Gastrocnemius medialis (tissue), 4 donors: ENCODE data around the gene PGLYRP3. TPM values are rescaled to one million over a fixed set of nuclear protein-coding genes. Genes with fewer than 3 reads are reported as not detected.

Experiments
- ATAC-seq, 2 donors: fragments of 150-250 bp; one replicate each; pipeline ENCODE4 v1.9.1; 2016
- DNase-seq, 2 donors: peaks; one replicate each; pipeline ENCODE4 v3.0.0-alpha.2; 2019
- H3K27ac ChIP-seq, 4 donors: fragments of 200-600 bp; sonication (generic); 1 replicate in 1 of 4; 2 replicates in 3 of 4; pipeline ENCODE4 v1.5.1; 2016 to 2018; ENCODE audit warnings: mild to moderate bottlenecking in 2 of 4, moderate library complexity in 1 of 4
- H3K27me3 ChIP-seq, 3 donors: fragments of 200-600 bp; sonication (generic) in 2 of 3; 1 replicate in 1 of 3; 2 replicates in 2 of 3; pipeline versions ENCODE4 v1.5.1 to v1.6.0; 2016 to 2019; ENCODE audit warnings: mild to moderate bottlenecking in 1 of 3, moderate library complexity in 1 of 3
- H3K36me3 ChIP-seq, 2 donors: fragments of 200-600 bp; sonication (generic) in 1 of 2; one replicate each; pipeline ENCODE4 v1.5.1; 2017 to 2018
- H3K4me1 ChIP-seq, 2 donors: fragments of 200-600 bp; sonication (generic) in 1 of 2; one replicate each; pipeline ENCODE4 v1.5.1; 2016 to 2017; ENCODE audit warnings: mild to moderate bottlenecking in 2 of 2
- H3K4me3 ChIP-seq, 4 donors: fragments of 200-600 bp; sonication (generic) in 3 of 4; 1 replicate in 1 of 4; 2 replicates in 3 of 4; pipeline ENCODE4 v1.5.1; 2016 to 2019; ENCODE audit warnings: mild to moderate bottlenecking in 2 of 4
- H3K9me3 ChIP-seq, 3 donors: fragments of 200-600 bp; sonication (generic) in 2 of 3; 1 replicate in 1 of 3; 2 replicates in 2 of 3; pipeline ENCODE4 v1.5.1; 2016 to 2019
- CTCF ChIP-seq, 5 experiments: fragments of 450-650 bp in 3 of 5; fragments of 200-600 bp in 2 of 5; sonication (generic) in 2 of 5; IDR thresholded peaks in 4 of 5; conservative IDR thresholded peaks in 1 of 5; 1 replicate in 4 of 5; 2 replicates in 1 of 5; pipeline ENCODE4 v1.5.1; 2016 to 2019; ENCODE audit warnings: antibody characterized with exemption in 5 of 5, mild to moderate bottlenecking in 3 of 5, moderate library complexity in 3 of 5
- POLR2A ChIP-seq, 2 donors: fragments of 450-650 bp; IDR thresholded peaks; one replicate each; pipeline ENCODE4 v1.6.1; 2017; ENCODE audit warnings: antibody characterized with exemption in 2 of 2, mild to moderate bottlenecking in 2 of 2, moderate library complexity in 2 of 2
- in situ Hi-C, 4 donors: fragments of 200-750 bp; cut with MboI; loops; one replicate each; pipeline versions ENCODE4 v1.15.0 to v1.8.0; 2017; ENCODE audit warnings: low sequenced_read_pairs in 4 of 4
- intact Hi-C: fragments of 100-400 bp; cut with DNase I; formaldehyde crosslinking; loops from one replicate; pipeline ENCODE4 v1.15.1; 2023; ENCODE audit warnings: low total_unique reads
- total RNA-seq, 4 donors: library from RNA; depleted of rRNA; stranded (reverse); fragments of >200 nt; gene quantifications; one replicate each; pipeline versions ENCODE4 v1.1.0 to v1.2.3, GENCODE V29; 2016

PGLYRP3 gene
- total RNA-seq, 4 donors from 2014 or later, result not detected

DNA sequence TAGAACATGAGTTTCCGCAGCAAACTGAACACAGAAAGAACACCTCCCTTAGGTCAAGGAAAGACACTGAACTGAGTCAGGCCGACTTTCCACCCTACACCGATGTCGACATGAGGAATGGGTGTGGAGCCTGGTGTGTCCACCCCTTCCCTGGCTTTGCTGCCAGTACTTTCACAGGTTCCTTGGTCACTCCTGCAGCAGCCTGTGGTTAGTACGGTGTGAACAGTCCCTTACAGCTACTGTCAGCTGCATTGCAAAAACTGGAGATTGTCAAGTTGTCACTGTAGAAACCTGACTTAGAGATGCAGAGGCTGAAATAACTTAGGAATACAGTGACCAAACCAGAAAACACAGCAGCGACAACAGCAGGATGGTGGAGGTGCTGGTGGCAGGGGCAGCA lies 7.1 kb downstream of the PGLYRP3 start:
- in situ Hi-C loops (no loop called here), intact Hi-C loops (no loop called here)
- Histone ChIP-seq H3K9me3 (no peaks in the 10 kb centered on the region), H3K36me3 (no peaks in the 10 kb centered on the region), H3K27ac (no peak overlapping the region), H3K27me3 (no peaks in the 10 kb centered on the region), H3K4me1 (no peaks in the 10 kb centered on the region), H3K4me3 (no peak overlapping the region)
- no peak for DNase-seq
- TF ChIP-seq POLR2A (IDR thresholded peaks at IDR 0.05), result no peak
- no peak for TF ChIP-seq CTCF (IDR thresholded peaks at IDR 0.05 in 4 of 5, conservative IDR thresholded peaks at IDR 0.05 in 1 of 5)
- ATAC-seq, result no peak

GRCh38 chr1:153302308-153302707 lies 10.4 kb downstream of the PGLYRP3 start:
- in situ Hi-C loops, result no loop called here

DNA sequence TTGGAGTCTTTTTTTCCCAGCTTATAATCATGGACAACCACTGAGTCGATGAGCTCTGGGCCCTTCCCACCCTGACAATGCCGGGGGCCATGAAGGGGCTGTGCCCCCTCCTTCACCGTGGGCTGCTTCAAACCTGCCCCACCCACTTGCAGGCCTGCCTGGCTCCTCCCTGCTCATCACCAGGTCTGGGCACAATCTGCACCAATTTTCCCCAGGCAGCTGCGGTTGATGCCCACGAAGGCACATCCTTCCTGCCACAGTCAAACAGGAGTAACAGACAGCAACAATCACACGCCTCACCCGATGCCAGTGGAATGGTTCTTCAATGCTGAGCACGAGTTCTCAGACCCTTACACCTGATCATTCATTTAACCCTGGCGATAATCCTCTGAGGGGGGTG lies 18.9 kb downstream of the PGLYRP3 start:
- H3K36me3 ChIP-seq, result no peaks in the 10 kb centered on the region
- DNase-seq, result no peak
- H3K27ac ChIP-seq, result no peak overlapping the region
- in situ Hi-C loops, result no loop called here
- H3K4me1 ChIP-seq, result no peaks in the 10 kb centered on the region
- no peaks in the 10 kb centered on the region for H3K9me3 ChIP-seq
- ATAC-seq, result no peak
- TF ChIP-seq POLR2A (IDR thresholded peaks at IDR 0.05) (no peak), CTCF (IDR thresholded peaks at IDR 0.05 in 4 of 5, conservative IDR thresholded peaks at IDR 0.05 in 1 of 5) (no peak)
- intact Hi-C loops, result no loop called here
- H3K27me3 ChIP-seq, result peaks cover 0 to 10% (median 0%) of the 10 kb centered on the region in 3 donors
- no peak overlapping the region for H3K4me3 ChIP-seq

More at GRCh38 chr1:153302308-153302707, 10.4 kb downstream of the PGLYRP3 start:
- H3K36me3 ChIP-seq, result no peaks in the 10 kb centered on the region
- no peak for ATAC-seq
- H3K4me3 ChIP-seq, result no peak overlapping the region
- H3K4me1 ChIP-seq, result no peaks in the 10 kb centered on the region
- H3K27me3 ChIP-seq, result no peaks in the 10 kb centered on the region
- TF ChIP-seq POLR2A (IDR thresholded peaks at IDR 0.05), result no peak
- TF ChIP-seq CTCF (IDR thresholded peaks at IDR 0.05 in 4 of 5, conservative IDR thresholded peaks at IDR 0.05 in 1 of 5), result no peak
- DNase-seq, result no peak
- H3K27ac ChIP-seq, result no peak overlapping the region
- intact Hi-C loops, result no loop called here
- no peaks in the 10 kb centered on the region for H3K9me3 ChIP-seq

DNA sequence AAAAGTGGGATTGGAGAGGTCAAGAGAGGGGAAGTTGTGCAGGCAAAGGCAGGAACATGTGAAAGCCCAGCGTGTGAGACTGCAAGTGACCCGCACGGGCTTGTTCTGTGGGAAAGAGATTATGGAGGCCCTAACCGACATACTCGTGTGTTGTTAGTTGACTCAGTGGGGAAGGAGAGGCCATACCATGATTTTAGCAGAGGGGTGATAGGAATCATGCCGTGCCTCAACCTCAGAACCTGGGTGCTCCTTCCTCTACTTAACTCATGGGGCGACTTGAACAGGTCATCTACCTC lies 19.3 kb downstream of the PGLYRP3 start:
- no peak overlapping the region for H3K4me3 ChIP-seq
- H3K4me1 ChIP-seq, result no peaks in the 10 kb centered on the region
- in situ Hi-C loops (no loop called here), intact Hi-C loops (no loop called here)
- no peak overlapping the region for H3K27ac ChIP-seq
- TF ChIP-seq CTCF (IDR thresholded peaks at IDR 0.05 in 4 of 5, conservative IDR thresholded peaks at IDR 0.05 in 1 of 5) (no peak), POLR2A (IDR thresholded peaks at IDR 0.05) (no peak)
- ATAC-seq, result no peak
- no peaks in the 10 kb centered on the region for H3K36me3 ChIP-seq
- peaks cover 0 to 10% (median 0%) of the 10 kb centered on the region in 3 donors for H3K27me3 ChIP-seq
- DNase-seq, result no peak
- no peaks in the 10 kb centered on the region for H3K9me3 ChIP-seq

DNA sequence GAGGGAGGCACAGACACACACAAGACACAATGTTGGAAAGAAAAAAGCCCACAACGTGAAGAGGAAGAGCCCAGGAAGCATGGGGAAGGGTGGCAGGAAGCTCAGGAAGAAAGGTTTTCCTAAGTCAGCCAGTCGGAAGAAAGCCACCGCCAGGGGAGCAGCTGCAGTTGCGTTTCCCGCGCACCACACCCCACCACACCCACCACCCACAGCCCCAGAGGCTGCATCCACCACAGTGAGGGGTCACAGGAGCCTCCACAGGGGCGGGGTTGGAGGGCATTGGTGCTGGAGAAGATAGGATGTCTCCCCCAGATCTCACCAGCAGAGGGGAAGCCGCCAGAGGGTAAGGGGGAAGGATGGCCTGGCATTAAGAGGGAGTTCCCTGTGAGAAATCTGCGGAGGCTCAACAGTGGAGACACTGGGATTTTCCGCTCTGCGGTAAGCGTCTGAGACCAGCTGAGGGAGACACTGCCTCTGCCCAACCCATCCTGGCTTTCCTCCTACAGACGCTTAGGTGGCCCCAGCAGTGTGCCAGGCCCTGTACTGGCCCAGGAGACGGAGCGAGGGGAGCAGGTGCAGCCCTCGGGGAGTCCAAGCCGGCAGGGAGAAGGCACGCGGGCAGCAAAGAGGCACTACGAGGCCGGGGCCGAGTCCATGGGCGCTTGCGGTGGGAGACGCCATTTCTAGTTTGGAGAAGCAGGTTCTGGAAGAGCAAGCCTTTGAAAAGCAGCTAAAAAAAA lies 19.8 kb downstream of the PGLYRP3 start:
- in situ Hi-C loops, result no loop called here
- Histone ChIP-seq H3K4me3 (no peak overlapping the region), H3K27ac (no peak overlapping the region), H3K36me3 (no peaks in the 10 kb centered on the region), H3K4me1 (no peaks in the 10 kb centered on the region), H3K27me3 (peaks cover 0 to 10% (median 0%) of the 10 kb centered on the region in 3 donors), H3K9me3 (no peaks in the 10 kb centered on the region)
- no peak for TF ChIP-seq POLR2A (IDR thresholded peaks at IDR 0.05)
- TF ChIP-seq CTCF (IDR thresholded peaks at IDR 0.05 in 4 of 5, conservative IDR thresholded peaks at IDR 0.05 in 1 of 5), result no peak
- intact Hi-C loops, result no loop called here
- ATAC-seq, result no peak
- no peak for DNase-seq
